Posterior vena cava (tissue), 2 donors: Measurements from ENCODE around the gene VENTX. TPM values are rescaled to one million over a fixed set of nuclear protein-coding genes. Genes with fewer than 3 reads are reported as not detected.

Experiments
- DNase-seq: peaks from one replicate; pipeline ENCODE4 v3.0.0-alpha.2; 2020; ENCODE audit warnings: low spot score
- intact Hi-C, 2 donors: fragments of 100-400 bp; cut with DNase I; formaldehyde crosslinking; loops; one replicate each; pipeline versions ENCODE4 v1.14.1 to v1.14.2; 2022 to 2023
- total RNA-seq, 2 donors: library from RNA; stranded (reverse); fragmentation: NEBNext Ultra II Directional; extraction: Animal tissue kit (Norgen Biotek cat#: 25700); gene quantifications; one replicate each; pipeline ENCODE4 v1.2.1, GENCODE V29; 2021
- donor health status: DM: yes; HTN: yes; CAD: no.
- donor health status: DM: yes; HTN: yes; CAD: no.

VENTX gene
- total RNA-seq, 2 donors from 2014 or later, result 2.6 to 3.5 TPM

- no peak for DNase-seq
- intact Hi-C loops, result no loop called here
These were observed 36.3 kb upstream of the VENTX start for GRCh38 chr10:133201151-133201947.

GRCh38 chr10:133201948-133202725, 35.5 kb upstream of the VENTX start:
- intact Hi-C loops, result no loop called here
- no peak for DNase-seq

- intact Hi-C loops, result no loop called here
- no peak for DNase-seq
These were observed 34.6 kb upstream of the VENTX start for GRCh38 chr10:133202778-133203651.

GRCh38 chr10:133203652-133204195, 33.9 kb upstream of the VENTX start:
- intact Hi-C loops, result no loop called here
- DNase-seq, result no peak

- intact Hi-C loops, result no loop called here
- no peak for DNase-seq
These were observed 33.2 kb upstream of the VENTX start for GRCh38 chr10:133204226-133205015.

- intact Hi-C loops, result no loop called here
- no peak for DNase-seq
These were observed 32.5 kb upstream of the VENTX start for GRCh38 chr10:133205146-133205545.

- intact Hi-C loops, result no loop called here
- DNase-seq, result no peak
These were observed 31.2 kb upstream of the VENTX start for GRCh38 chr10:133206356-133207040.

- intact Hi-C loops, result no loop called here
- DNase-seq, result no peak
These were observed 30.5 kb upstream of the VENTX start for GRCh38 chr10:133207041-133207600.

- intact Hi-C loops, result no loop called here
- DNase-seq, result no peak
These were observed 30.0 kb upstream of the VENTX start for GRCh38 chr10:133207627-133208026.

GRCh38 chr10:133208466-133208865, 29.2 kb upstream of the VENTX start:
- DNase-seq, result no peak
- intact Hi-C loops, result no loop called here

- intact Hi-C loops, result no loop called here
- no peak for DNase-seq
These were observed 28.5 kb upstream of the VENTX start for GRCh38 chr10:133209117-133209516.

GRCh38 chr10:133209641-133210040, 28.0 kb upstream of the VENTX start:
- DNase-seq, result no peak
- intact Hi-C loops, result loop anchor here in 1 of 2 donors (5.0 kb wide), 1 partner anchor 1122 kb away; no protein-coding TSS in a partner anchor

- intact Hi-C loops, result loop anchor here in 1 of 2 donors (5.0 kb wide), 1 partner anchor 1123 kb away; no protein-coding TSS in a partner anchor
- DNase-seq, result no peak
These were observed 27.1 kb upstream of the VENTX start for GRCh38 chr10:133210398-133211140.

GRCh38 chr10:133211141-133211830, 26.4 kb upstream of the VENTX start:
- no peak for DNase-seq
- intact Hi-C loops, result loop anchor here in 1 of 2 donors (5.0 kb wide), 1 partner anchor 1124 kb away; no protein-coding TSS in a partner anchor

- no peak for DNase-seq
- intact Hi-C loops, result loop anchor here in 1 of 2 donors (5.0 kb wide), 1 partner anchor 1125 kb away; no protein-coding TSS in a partner anchor
These were observed 25.4 kb upstream of the VENTX start for GRCh38 chr10:133211959-133212852.
